ENCODE measurements around the gene SUN5. TPM values are rescaled to one million over a fixed set of nuclear protein-coding genes. Genes with fewer than 3 reads are reported as not detected.
"Not testable (repeated sequence)": the region's sequence is repeated elsewhere in the genome, so short reads cannot be mapped to it uniquely, and the experiment has no call there.

The SUN5 gene
- total RNA-seq, 1 experiment from 2014 or later = not detected

DNA sequence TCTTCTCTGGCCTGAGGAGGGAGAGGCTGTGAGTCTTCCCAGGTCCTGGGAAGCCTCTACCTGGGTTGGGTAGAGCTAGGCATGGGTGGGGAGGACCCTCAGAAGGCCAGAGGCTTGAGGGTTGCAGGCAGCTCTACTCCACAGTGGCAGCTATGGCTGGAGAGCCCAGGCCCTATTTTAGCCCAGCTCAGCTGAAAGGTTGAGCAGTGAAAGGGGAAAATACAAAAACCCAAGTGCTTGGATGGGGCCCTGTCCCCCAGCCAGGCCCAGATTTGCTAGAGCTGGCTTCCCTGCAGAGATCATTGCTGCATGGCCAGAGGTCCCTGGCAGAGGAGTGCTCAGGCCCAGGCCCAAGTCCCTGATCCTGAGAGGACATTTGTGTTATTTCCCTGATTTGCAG, 45.7 kb downstream of the SUN5 start:
- Histone ChIP-seq H3K27ac (ENCODE audit: low read length) (no peak overlapping the region), H3K27me3 (ENCODE audit: control insufficient read depth, insufficient read depth, low read length) (no peaks in the 10 kb centered on the region), H3K4me1 (ENCODE audit: control insufficient read depth, insufficient read depth, low read length) (no peaks in the 10 kb centered on the region), H3K4me3 (ENCODE audit: low read depth in 2 of 2, low read length in 2 of 2) (no peak overlapping the region), H3K9me3 (ENCODE audit: control insufficient read depth, insufficient read depth, low read depth, low read length) (peaks cover 22% of the 10 kb centered on the region; the same call in 1 of the 2 replicates), H3K36me3 (ENCODE audit: control insufficient read depth, insufficient read depth, low read length) (no peaks in the 10 kb centered on the region)
- no peak for ATAC-seq
- no TSS peak for BruUV-seq (replicated peaks)
- CTCF ChIA-PET = no interaction called here
- in situ Hi-C loops (cut with HindIII; ENCODE audit: low pct_unique_long_range_greater_than_20kb, low sequenced_read_pairs) (no loop called here), intact Hi-C loops (cut with micrococcal nuclease; ENCODE audit: unreplicated experiment) (no loop called here)
- no peak for DNase-seq (ENCODE audit: low read depth, low spot score)
- TF ChIP-seq REST (IDR thresholded peaks at IDR 0.05; ENCODE audit: insufficient read depth in 1 of 2, low read depth in 2 of 2, low read length in 1 of 2) (no peak), SIN3A (IDR thresholded peaks at IDR 0.05; ENCODE audit: borderline replicate concordance, insufficient read depth, low read depth, low read length) (no peak), POLR2AphosphoS5 (IDR thresholded peaks at IDR 0.05; ENCODE audit: low read depth, low read length) (no peak), TCF7L2 (IDR thresholded peaks at IDR 0.05; ENCODE audit: low read depth, low read length) (no peak)
- TF ChIP-seq, protein P1, sequence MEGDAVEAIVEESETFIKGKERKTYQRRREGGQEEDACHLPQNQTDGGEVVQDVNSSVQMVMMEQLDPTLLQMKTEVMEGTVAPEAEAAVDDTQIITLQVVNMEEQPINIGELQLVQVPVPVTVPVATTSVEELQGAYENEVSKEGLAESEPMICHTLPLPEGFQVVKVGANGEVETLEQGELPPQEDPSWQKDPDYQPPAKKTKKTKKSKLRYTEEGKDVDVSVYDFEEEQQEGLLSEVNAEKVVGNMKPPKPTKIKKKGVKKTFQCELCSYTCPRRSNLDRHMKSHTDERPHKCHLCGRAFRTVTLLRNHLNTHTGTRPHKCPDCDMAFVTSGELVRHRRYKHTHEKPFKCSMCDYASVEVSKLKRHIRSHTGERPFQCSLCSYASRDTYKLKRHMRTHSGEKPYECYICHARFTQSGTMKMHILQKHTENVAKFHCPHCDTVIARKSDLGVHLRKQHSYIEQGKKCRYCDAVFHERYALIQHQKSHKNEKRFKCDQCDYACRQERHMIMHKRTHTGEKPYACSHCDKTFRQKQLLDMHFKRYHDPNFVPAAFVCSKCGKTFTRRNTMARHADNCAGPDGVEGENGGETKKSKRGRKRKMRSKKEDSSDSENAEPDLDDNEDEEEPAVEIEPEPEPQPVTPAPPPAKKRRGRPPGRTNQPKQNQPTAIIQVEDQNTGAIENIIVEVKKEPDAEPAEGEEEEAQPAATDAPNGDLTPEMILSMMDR (IDR thresholded peaks at IDR 0.05) = no peak
- POLR2A ChIA-PET = no interaction called here

- ATAC-seq (no peak), DNase-seq (ENCODE audit: low read depth, low spot score) (no peak)
- H3K27me3 ChIP-seq (ENCODE audit: control insufficient read depth, insufficient read depth, low read length) = peaks cover 2% of the 10 kb centered on the region; the same call in 1 of the 2 replicates
- no TSS peak for BruUV-seq (replicated peaks)
- no peaks in the 10 kb centered on the region for H3K36me3 ChIP-seq (ENCODE audit: control insufficient read depth, insufficient read depth, low read length)
- no peak for TF ChIP-seq POLR2AphosphoS5 (IDR thresholded peaks at IDR 0.05; ENCODE audit: low read depth, low read length)
- no peak for TF ChIP-seq TCF7L2 (IDR thresholded peaks at IDR 0.05; ENCODE audit: low read depth, low read length)
- no peak for TF ChIP-seq REST (IDR thresholded peaks at IDR 0.05; ENCODE audit: insufficient read depth in 1 of 2, low read depth in 2 of 2, low read length in 1 of 2)
- TF ChIP-seq, protein P1 (IDR thresholded peaks at IDR 0.05) = no peak
- TF ChIP-seq SIN3A (IDR thresholded peaks at IDR 0.05; ENCODE audit: borderline replicate concordance, insufficient read depth, low read depth, low read length) = no peak
- no peaks in the 10 kb centered on the region for H3K4me1 ChIP-seq (ENCODE audit: control insufficient read depth, insufficient read depth, low read length)
- CTCF ChIA-PET = no interaction called here
- intact Hi-C loops (cut with micrococcal nuclease; ENCODE audit: unreplicated experiment) (no loop called here), in situ Hi-C loops (cut with HindIII; ENCODE audit: low pct_unique_long_range_greater_than_20kb, low sequenced_read_pairs) (no loop called here)
- no peak overlapping the region for H3K4me3 ChIP-seq (ENCODE audit: low read depth in 2 of 2, low read length in 2 of 2)
- no peak overlapping the region for H3K27ac ChIP-seq (ENCODE audit: low read length)
- H3K9me3 ChIP-seq (ENCODE audit: control insufficient read depth, insufficient read depth, low read depth, low read length) = peaks cover 22% of the 10 kb centered on the region; the same call in 1 of the 2 replicates
- POLR2A ChIA-PET = interaction anchor here (0.6 kb wide), 1 partner anchor 38 kb away, joined by 4 read pairs; no protein-coding TSS in a partner anchor
These were observed 46.8 kb downstream of the SUN5 start for GRCh38 chr20:32957459-32957858.

DNA sequence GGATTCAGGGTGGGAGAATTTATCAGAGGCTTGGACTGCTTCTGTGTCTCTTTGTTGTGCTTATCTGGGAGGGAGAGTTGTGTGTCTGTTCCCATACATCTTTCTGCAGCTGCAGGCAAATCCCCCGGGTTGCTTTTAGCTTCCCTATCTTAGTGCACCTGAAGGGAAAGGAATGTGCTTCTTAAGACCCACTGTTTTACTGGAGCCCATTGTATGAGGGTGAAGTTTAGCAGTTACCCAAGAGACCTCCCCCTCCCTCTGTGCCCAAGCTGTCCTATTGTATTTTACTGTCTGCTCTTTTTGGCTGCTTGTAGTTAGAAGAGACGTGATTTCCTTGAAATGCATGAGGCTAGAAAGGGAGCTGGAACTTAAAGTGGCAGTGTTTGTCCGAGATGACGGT, 53.7 kb downstream of the SUN5 start:
- BruUV-seq (replicated peaks); H3K4me3 ChIP-seq (ENCODE audit: low read depth in 2 of 2, low read length in 2 of 2); H3K27me3 ChIP-seq (ENCODE audit: control insufficient read depth, insufficient read depth, low read length); ATAC-seq; DNase-seq (ENCODE audit: low read depth, low spot score); H3K9me3 ChIP-seq (ENCODE audit: control insufficient read depth, insufficient read depth, low read depth, low read length); in situ Hi-C loops (cut with HindIII; ENCODE audit: low pct_unique_long_range_greater_than_20kb, low sequenced_read_pairs); intact Hi-C loops (cut with micrococcal nuclease; ENCODE audit: unreplicated experiment); H3K27ac ChIP-seq (ENCODE audit: low read length); CTCF ChIA-PET; H3K36me3 ChIP-seq (ENCODE audit: control insufficient read depth, insufficient read depth, low read length); H3K4me1 ChIP-seq (ENCODE audit: control insufficient read depth, insufficient read depth, low read length); POLR2A ChIA-PET: not testable (repeated sequence)

Data from Panc1 (cell line).